Activated CD4-positive, alpha-beta T cell treated with anti-CD3 and anti-CD28 coated beads, Interleukin-2, amount 50 U/mL, for 48 hours (primary cell): ENCODE data around the gene FOXO3.
"Not testable (repeated sequence)": the region's sequence is repeated elsewhere in the genome, so short reads cannot be mapped to it uniquely, and the experiment has no call there.

Experiments
- DNase-seq, 2 experiments: peaks; one replicate each; pipeline ENCODE4 v3.0.0-alpha.2; 2020

The FOXO3 gene

DNA sequence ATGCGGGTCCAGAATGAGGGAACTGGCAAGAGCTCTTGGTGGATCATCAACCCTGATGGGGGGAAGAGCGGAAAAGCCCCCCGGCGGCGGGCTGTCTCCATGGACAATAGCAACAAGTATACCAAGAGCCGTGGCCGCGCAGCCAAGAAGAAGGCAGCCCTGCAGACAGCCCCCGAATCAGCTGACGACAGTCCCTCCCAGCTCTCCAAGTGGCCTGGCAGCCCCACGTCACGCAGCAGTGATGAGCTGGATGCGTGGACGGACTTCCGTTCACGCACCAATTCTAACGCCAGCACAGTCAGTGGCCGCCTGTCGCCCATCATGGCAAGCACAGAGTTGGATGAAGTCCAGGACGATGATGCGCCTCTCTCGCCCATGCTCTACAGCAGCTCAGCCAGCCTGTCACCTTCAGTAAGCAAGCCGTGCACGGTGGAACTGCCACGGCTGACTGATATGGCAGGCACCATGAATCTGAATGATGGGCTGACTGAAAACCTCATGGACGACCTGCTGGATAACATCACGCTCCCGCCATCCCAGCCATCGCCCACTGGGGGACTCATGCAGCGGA, 102.9 kb downstream of the FOXO3 start:
- not testable (repeated sequence) for DNase-seq

DNA sequence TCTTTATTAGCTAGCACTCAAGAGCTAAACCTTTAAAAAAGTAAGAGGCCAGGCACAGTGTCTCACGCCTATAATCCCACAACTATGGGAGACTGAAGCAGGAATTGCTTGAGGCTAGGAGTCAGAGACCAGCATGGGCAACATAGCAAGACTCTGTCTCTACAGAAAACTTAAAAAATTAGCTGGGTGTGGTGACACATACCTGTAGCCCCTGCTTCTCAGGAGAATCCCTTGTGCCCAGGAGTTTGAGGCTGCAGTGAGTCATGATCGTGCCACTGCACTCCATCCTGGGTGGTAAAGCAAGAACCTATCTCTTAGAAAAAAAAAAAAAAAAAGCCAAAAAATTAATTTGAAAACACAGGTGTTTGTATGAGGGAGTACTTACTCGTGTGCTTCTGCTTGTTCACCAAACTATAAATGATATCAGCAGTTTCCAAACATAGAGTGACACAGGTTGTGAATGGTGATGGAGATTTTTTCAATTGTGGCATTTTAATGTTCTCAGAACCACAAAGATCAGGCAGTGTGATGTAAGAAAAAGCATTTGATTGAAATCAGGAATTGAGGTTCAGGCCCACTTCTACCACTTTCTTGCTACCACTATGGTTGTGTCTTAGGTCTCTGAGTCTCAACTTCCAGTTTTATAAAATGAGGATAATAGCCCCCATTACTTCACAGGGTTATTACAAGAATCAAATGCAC, 104.9 kb downstream of the FOXO3 start:
- DNase-seq, result peak in 1 of 2 experiments; percentile 14

DNA sequence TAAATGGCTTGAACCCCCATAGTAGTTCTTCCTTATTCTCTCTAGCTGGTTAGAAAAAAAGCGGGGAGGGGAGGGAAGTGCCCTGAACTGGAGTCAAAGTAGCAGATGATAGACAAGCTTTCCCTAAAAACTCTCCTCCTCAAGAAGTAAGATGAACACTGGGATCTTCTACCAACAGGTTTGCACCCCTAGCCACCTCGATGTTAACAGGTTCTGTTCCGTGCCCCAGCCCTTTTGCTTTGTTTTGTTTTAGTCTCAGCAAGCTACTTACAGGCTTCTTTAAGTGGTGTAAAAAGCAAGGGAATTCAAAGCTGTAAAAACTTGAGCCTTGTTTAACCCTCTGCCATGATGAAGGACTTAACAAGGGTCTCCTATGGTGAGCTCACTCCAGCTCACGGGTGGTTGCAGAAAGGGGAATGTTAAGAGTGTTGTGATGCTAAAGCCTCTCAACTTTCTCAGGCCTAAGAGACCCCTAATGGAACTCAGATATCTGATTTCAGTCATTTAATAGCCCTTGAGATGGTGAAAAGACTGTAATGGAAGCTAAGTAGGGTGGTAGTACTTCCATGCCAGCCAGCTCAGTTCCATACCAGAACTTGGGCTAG, 106.0 kb downstream of the FOXO3 start:
- no peak for DNase-seq

DNA sequence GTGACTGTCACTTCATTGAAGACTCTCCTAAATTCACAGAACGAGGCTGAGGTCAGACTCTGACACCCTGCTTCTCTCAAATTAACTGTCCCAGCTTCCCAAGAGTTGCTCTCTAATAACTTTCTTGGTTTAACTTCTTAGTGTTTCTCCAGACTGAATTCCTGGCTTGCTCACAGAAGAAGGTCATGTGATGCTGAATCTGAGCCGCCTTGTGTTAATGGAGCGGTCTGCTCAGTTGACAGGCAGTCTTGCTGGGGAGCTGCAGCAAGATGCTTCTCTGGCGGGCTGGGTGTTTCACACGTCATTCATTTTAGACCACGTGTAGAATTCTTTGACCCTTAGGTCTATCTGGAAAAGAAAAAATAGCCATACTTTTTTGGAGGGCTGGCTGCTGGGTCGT, 107.3 kb downstream of the FOXO3 start:
- DNase-seq, result no peak

DNA sequence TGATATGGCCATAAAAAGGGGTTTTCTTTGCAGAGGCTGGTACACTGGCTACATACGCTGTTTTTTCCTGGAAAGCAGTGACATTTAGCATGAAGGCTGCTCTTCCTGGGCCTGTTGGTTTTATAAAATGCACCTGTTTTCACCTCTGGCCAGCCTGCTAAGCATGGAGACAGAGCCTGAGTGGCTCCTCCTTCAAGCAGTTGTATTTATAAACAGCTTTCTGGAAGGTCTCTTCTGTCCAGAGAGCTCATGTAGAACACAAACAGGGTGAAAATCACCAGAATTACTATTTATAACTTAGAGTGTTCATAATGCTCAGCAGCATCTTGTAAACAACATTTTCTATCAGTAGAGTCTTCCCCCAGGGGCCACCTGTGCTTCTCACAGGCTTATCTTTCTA, 109.0 kb downstream of the FOXO3 start:
- DNase-seq, result no peak

DNA sequence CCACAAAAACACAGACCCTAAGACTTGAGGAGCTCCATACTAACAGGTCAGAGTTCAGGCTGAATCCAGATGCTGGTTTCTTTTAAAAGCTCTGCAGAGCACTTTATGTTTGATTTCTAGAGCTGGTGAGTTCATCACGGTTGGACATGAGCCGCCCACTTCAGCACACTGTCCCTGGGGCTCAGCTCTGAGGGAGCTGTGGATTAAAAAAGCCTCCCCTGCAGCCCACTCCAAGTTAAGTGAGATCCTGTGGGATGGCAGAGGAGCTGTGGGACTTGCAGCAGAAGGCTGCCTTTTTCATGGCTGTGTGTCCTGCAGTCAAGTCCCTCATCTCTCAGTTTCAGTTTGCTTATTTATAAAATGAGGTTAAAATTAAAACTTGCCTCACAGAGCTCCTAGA, 110.5 kb downstream of the FOXO3 start:
- DNase-seq, result no peak

DNA sequence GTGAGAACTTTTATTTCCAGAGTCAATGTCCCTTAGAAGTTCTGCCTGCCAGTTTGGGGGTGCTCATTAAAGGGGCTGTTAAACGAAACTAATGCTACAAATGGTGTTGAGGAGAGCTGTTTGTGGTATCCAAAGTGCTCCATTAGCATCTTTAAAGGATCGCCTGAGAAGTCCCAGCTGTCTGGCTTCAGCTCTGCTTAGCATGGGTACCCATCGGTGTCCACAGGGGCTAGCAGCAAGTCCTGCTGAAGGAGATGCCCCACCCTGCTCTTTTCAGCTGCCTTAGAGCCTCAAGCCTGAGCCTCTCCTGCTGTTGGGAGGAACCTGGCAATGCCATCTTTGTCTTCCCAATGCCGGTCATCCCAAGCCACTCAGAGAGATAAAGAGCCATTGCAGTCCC, 111.1 kb downstream of the FOXO3 start:
- no peak for DNase-seq

DNA sequence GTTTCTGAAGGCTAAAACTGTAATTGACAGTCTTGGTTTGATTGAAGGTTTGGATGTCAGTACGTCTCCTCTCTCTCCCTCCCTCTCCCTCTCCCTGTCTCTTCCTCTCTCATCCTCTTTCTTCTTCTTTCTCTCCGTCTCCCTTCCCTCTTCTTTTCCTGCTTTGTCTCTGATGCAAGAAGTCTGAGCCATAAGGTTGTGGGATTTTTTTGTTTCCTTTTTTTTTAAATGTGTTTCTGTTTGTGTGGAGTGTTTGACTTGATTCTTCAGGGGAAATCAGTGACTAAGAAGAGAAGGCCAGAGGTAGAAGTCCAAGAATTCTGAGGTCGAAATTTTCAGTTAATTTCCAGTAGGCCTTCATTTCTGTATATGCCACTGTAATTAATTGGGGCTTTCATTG, 111.9 kb downstream of the FOXO3 start:
- no peak for DNase-seq

DNA sequence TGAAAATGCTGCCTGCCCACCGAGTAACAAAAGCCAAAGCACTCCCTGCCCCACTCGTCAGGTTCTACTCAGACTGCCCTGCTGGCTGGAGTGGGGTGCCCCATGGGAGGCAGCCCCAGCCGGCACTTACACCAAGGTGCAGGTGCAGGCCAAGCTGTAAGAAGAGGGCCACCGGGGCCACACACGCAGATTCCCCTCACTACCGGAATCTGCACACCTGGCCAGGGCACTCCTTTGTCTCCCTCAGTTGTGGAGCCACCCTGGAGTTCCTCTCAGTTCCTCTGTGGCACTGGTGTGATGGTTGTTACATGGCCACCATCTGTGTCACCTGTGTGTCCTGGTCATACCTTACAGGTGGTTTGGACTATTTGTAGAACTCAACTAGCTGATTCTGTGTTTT, 112.4 kb downstream of the FOXO3 start:
- no peak for DNase-seq

DNA sequence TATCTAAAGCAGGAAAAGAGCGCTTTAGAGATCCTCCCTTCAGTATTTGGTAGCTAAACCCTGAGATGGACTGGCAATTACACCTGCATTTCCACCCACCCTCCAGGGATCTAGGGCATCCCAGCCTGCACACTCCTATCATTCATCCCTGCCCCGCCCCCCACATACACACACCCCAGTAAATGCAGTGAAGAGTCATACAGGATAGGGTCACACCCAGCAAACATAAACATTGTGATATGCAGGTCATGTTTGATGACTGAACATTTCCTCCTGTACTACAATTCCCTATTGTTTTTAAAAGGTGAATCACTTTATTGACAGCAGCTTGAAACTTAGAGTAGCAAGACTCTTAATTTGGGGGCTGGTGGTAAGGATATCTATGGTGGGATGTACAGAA, 112.9 kb downstream of the FOXO3 start:
- DNase-seq, result no peak

DNA sequence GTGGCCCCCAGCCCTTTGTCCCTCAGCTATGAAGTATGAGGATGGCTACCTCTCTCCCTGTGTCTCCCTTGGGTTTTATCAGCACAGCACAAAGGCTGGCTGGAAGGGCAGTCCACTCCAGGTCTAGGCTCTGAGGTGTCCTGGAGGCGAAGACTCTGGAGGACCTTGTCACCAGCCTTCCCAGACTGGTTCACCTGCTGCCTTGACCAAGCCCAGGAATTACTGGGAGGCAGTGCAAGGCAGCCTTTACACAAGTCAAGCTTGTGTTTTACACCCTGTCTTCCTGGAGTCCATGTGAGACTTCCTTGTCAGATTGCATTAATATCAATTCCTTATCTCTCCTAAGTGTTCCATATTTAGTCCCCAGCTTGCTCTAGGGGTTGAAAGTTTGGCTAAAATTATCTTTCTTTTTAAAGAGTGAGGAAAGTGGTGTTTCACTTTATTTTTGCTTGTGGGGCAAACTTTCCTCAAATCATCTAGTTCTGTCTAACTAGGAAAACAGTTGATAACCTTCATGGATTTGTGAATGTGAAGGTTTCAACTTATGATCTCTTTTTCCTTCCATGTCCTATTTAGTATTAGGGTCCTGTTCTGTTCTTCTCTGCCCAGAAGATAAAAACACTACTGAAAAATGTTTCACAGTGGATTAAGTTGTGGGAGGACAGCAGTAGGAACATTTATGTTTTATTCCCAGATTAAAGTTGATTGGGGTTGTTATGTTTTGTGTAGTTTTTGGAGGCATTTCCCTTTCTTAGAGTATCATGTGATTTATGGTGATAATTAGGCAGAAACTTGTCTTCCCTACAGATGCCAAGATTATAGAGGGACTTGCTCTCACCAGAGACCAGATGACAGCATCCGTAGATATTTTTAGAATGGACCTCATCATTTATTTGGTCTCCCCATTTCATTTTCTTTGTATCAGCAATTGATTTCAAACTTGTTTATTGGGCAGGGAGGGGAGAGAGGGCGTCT, 114.8 kb downstream of the FOXO3 start:
- no peak for DNase-seq

DNA sequence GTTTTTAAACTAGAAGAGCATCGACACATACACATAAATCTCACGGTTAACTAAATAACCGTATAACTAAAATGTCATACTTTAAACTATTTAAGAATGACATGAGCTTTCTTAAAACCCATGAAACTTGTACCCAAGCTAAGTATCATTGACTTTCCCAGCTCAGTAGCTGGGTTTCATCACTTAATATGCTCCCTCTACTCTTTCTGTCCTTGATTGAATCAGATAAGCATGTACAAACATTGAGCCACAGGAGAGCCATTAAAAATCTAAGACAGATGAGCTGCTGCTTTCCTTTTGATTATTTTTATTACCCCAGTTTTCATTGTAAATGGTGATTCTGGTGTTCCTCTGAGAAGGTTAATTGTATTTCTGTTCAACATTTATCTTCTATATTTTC, 115.8 kb downstream of the FOXO3 start:
- DNase-seq, result no peak

DNA sequence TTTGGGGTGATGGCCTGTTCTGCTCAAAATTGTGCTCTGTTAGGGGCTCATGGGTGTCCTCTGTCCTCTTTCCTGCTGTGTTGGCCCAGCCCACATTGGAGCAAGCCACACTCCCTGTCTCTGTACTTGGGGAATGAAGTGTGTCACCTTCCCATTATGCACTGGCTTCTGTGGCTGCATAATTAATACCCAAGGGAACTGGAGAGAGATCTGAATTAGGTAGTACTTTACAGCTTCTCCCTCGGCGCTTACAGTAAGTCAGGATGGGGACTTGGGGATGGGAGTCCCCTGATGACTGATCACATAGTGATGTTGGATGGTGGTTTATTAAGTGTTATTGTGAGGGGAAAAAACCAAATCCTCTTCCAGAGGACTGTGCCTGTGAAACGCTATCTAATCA, 116.6 kb downstream of the FOXO3 start:
- DNase-seq, result no peak

DNA sequence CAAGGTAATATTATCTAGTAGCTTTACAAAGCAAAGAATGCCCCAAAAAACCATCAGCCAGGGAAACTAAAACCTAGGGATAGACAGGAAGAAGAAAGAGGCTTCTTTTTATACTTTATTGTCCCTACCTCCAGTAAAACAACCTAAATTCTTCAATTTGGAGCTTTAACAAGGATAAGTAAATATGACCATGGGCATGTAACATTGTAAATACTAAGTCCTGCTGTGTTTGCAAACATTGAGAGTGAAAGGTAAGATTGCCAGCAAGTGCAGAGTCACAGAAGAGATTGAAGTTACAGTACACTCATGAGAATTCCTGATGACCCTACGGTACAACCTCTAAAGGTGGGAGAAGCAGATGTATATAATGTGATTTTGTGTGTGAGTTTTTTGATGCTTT, 117.2 kb downstream of the FOXO3 start:
- no peak for DNase-seq

DNA sequence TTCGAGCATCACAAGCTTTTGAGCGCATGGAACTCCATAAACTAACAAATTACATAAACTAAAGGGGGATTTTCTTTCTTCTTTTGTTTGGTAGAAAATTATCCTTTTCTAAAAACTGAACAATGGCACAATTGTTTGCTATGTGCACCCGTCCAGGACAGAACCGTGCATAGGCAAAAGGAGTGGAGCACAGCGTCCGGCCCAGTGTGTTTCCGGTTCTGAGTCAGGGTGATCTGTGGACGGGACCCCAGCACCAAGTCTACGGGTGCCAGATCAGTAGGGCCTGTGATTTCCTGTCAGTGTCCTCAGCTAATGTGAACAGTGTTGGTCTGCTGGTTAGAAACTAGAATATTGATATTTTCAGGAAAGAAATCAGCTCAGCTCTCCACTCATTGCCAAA, 119.6 kb downstream of the FOXO3 start:
- not testable (repeated sequence) for DNase-seq

DNA sequence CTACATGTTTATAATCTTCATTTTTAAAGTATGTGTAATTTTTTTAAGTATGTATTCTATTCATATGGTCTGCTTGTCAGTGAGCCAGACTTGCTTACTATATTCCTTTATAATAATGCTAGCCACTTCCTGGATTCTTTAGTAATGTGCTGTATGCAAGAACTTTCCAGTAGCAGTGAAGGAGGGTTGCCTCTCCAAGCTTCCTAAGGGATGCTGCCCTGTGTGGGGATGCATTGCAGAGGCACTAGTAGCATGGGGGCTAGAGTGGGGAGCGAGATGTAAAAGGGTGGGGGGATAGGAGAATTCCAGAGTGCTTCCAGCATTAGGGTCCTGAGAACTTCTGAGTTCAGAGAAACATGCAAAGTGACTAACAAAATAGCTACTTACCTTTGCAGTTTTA, 121.0 kb downstream of the FOXO3 start:
- DNase-seq, result not testable (repeated sequence)

DNA sequence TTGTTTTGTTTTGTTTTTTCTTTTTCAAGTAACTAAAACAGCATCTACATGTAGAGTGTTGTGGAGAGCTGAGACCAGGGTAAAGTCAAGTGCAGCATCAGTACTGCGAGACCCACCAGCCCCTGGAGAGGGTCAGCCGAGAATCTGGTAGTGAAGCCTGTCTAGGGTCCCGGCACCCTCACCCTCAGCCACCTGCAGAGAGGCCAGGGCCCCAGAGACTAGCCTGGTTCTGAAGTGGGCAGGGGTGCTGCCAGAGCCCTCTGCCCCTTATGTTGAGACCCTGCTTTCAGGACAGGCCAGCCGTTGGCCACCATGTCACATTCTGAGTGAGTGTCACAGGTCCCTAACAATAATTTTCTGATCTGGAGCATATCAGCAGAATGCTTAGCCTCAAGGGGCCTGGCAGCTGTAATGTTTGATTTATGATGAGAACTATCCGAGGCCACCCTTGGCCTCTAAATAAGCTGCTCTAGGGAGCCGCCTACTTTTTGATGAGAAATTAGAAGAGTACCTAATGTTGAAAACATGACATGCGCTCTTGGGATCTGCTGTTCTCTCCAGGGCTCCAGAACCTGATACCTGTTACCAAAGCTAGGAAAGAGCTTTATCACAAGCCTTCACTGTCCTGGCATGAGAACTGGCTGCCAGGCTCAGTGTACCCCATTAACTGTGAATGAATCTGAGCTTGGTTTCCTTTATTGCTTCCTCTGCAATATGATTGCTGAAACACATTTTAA, 121.8 kb downstream of the FOXO3 start:
- DNase-seq, result not testable (repeated sequence)

DNA sequence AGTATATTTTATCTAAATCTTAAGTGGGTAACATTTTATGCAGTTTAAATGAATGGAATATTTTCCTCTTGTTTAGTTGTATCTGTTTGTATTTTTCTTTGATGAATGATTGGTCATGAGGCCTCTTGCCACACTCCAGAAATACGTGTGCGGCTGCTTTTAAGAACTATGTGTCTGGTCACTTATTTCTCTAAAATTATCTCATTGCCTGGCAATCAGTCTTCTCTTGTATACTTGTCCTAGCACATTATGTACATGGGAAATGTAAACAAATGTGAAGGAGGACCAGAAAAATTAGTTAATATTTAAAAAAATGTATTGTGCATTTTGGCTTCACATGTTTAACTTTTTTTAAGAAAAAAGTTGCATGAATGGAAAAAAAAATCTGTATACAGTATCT, 123.3 kb downstream of the FOXO3 start:
- DNase-seq, result not testable (repeated sequence)

DNA sequence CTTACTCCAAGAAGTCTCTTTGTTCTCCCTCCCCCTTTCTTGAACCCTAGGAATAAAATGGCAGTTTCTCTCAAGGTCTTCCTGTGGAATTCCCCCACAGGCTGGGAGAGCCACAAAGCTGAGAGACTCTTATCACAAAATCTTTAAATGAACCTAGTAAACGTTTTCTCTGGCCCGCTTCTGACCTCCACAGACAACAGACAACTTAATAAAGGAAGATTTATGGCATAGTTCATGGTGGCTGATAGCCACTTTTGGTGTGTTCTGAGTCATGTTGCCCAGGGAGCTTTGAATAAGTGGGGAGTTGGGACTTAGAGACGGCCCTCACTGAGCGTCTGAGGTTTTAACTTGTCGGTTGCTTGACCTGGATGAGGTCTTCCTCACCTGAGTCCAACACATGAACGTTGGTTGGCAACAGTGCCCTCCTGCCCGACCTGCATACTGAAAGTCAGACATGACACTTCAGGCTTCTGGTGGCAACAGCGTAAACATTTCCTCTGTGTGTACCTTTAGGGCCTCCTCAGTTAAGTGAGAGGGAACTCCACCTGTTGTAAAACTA, 124.1 kb downstream of the FOXO3 start:
- no peak for DNase-seq

DNA sequence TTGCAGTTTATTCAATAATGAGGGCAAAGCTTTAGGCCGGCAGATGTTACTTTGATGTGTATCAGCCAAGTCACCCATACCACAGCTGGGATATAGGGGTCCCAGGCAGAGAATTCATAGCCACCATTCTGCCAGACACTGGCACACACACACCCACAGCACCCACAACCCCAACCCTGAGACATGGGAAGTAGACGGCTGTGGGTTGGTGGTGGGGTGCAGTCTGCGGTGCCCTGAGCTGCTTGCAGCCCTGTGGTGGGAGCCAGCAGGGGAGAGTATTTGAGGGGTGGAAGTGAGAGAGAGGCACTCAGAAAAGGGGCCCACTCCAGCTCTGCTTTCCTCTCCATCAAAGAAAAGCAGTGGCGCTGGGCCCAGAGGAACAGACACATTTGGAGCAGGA, 125.3 kb downstream of the FOXO3 start:
- no peak for DNase-seq

DNA sequence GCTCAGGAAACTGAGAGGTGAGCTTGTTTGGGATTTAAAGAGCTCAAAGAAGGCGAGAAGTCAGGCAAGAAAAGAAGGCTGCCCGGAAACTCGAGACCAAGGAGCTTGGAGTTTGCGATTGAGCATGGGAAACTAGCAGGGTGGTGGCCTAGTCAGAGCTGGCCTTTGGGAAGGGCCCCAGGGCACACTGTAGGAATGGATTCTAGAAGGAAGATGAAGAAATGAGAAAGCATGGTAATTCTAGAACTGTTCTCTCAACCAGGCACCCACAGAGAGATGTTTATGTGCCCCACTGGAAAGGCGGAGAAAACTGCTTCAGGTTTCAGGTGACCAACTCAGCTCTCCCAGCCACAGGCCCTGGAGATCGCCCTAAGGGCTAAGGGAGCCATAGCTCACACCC, 126.2 kb downstream of the FOXO3 start:
- DNase-seq, result no peak

DNA sequence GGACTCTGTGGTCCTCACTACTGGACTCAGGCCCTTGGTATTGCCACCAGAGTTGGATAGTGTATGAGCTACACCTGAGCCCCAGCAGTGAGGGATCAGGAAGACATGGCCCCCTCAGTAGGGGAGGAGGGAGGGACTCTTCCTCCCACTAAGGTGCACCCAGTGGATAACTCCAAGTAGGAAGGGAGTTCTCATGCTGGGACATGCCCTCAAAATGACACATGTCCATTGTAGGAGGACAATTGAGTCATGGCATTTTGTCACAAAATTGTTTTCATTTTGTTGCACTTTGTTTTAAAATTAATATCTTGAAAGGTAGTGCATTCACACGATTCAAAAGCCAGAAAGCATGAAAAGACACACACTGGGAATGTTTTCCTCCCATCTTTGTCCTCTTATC, 127.2 kb downstream of the FOXO3 start:
- no peak for DNase-seq
